Muscle of leg (tissue), 11 donors: ENCODE measurements around the gene ITIH2. TPM values are rescaled to one million over a fixed set of nuclear protein-coding genes. Genes with fewer than 3 reads are reported as not detected.
"Not testable (repeated sequence)": the region's sequence is repeated elsewhere in the genome, so short reads cannot be mapped to it uniquely, and the experiment has no call there.

ENCODE experiments used
- DNase-seq: peaks from one replicate; pipeline ENCODE4 v3.0.0; 2013
- H3K27ac ChIP-seq: one replicate; pipeline ENCODE4 v1.5.1; 2013; ENCODE audit warnings: mild to moderate bottlenecking, low read length, control low read depth
- H3K27me3 ChIP-seq: one replicate; pipeline ENCODE4 v1.6.1; 2013; ENCODE audit warnings: low read length; ENCODE audit not compliant: control insufficient read depth, insufficient read depth
- H3K36me3 ChIP-seq: one replicate; pipeline ENCODE4 v1.6.1; 2013; ENCODE audit warnings: low read length; ENCODE audit not compliant: control insufficient read depth, insufficient read depth
- H3K4me1 ChIP-seq: one replicate; pipeline ENCODE4 v1.6.1; 2013; ENCODE audit warnings: low read length; ENCODE audit not compliant: control insufficient read depth, insufficient read depth
- H3K4me3 ChIP-seq: one replicate; pipeline ENCODE4 v1.5.1; 2013; ENCODE audit warnings: low read length, control low read depth
- H3K9me3 ChIP-seq: replicated peaks from 2 replicates; pipeline ENCODE4 v1.6.1; 2013; ENCODE audit warnings: low read depth, low read length; ENCODE audit not compliant: control insufficient read depth
- WGBS: methylation state at CpG from one replicate; pipeline ENCODE4 v1.1.5; 2013; ENCODE audit warnings: missing lambda C conversion rate; ENCODE audit not compliant: insufficient coverage; 5-methylcytosine and 5-hydroxymethylcytosine counted together
- polyA plus RNA-seq, 8 donors: library from polyadenylated mRNA; unstranded; fragments of 120-200 nt; gene quantifications; one replicate each; pipeline versions ENCODE4 v1.2.1 to v1.2.3, GENCODE V29; 2013; ENCODE audit warnings: inconsistent platforms in 1 of 8, low replicate concordance in 1 of 8; ENCODE audit not compliant: insufficient read length in 8 of 8, insufficient read depth in 1 of 8
- total RNA-seq: library from RNA; stranded (reverse); fragments of 120-200 nt; gene quantifications from one replicate; pipeline ENCODE4 v1.2.4, GENCODE V29; 2013

Gene ITIH2
- total and polyA plus RNA-seq, 9 donors = 0.11 to 5.1 (median 0.19) TPM; not detected in 1

- H3K9me3 ChIP-seq = no peaks in the 10 kb centered on the region
- H3K4me3 ChIP-seq = no peak overlapping the region
- 85% methylated on average over 3 of the region's 5 CpGs for WGBS
- no peak for DNase-seq
- H3K4me1 ChIP-seq = no peaks in the 10 kb centered on the region
- no peaks in the 10 kb centered on the region for H3K36me3 ChIP-seq
- no peak overlapping the region for H3K27ac ChIP-seq
- H3K27me3 ChIP-seq = peaks cover 3% of the 10 kb centered on the region
These were observed 4.9 kb downstream of the ITIH2 start for GRCh38 chr10:7707858-7708622.

GRCh38 chr10:7708832-7709231, 5.7 kb downstream of the ITIH2 start:
- WGBS = no CpG with 5 or more reads among the region's 4 CpGs
- H3K4me3 ChIP-seq = no peak overlapping the region
- no peaks in the 10 kb centered on the region for H3K9me3 ChIP-seq
- H3K4me1 ChIP-seq = no peaks in the 10 kb centered on the region
- H3K27me3 ChIP-seq = peaks cover 3% of the 10 kb centered on the region
- no peak for DNase-seq
- no peak overlapping the region for H3K27ac ChIP-seq
- H3K36me3 ChIP-seq = no peaks in the 10 kb centered on the region

GRCh38 chr10:7710446-7710845, 7.3 kb downstream of the ITIH2 start:
- H3K27me3 ChIP-seq = peaks cover 3% of the 10 kb centered on the region
- WGBS = 60% methylated on average over 1 of the region's 1 CpG
- H3K9me3 ChIP-seq = no peaks in the 10 kb centered on the region
- H3K4me1 ChIP-seq = no peaks in the 10 kb centered on the region
- DNase-seq = no peak
- H3K27ac ChIP-seq = no peak overlapping the region
- no peaks in the 10 kb centered on the region for H3K36me3 ChIP-seq
- H3K4me3 ChIP-seq = no peak overlapping the region

- H3K4me3 ChIP-seq, H3K4me1 ChIP-seq, H3K36me3 ChIP-seq, DNase-seq, H3K9me3 ChIP-seq, H3K27ac ChIP-seq, H3K27me3 ChIP-seq: not testable (repeated sequence)
- WGBS = 100% methylated on average over 2 of the region's 5 CpGs
These were observed 8.0 kb downstream of the ITIH2 start for GRCh38 chr10:7711075-7711474.

- H3K27me3 ChIP-seq = peaks cover 3% of the 10 kb centered on the region
- WGBS = 85% methylated on average over 4 of the region's 7 CpGs
- H3K36me3 ChIP-seq = no peaks in the 10 kb centered on the region
- DNase-seq = no peak
- no peak overlapping the region for H3K27ac ChIP-seq
- H3K4me1 ChIP-seq = no peaks in the 10 kb centered on the region
- H3K4me3 ChIP-seq = no peak overlapping the region
- H3K9me3 ChIP-seq = no peaks in the 10 kb centered on the region
These were observed 12.4 kb downstream of the ITIH2 start for GRCh38 chr10:7715515-7715914.

GRCh38 chr10:7717767-7718166, 14.7 kb downstream of the ITIH2 start:
- Histone ChIP-seq H3K4me3 (no peak overlapping the region), H3K4me1 (no peaks in the 10 kb centered on the region), H3K36me3 (no peaks in the 10 kb centered on the region), H3K27me3 (peaks cover 3% of the 10 kb centered on the region), H3K9me3 (no peaks in the 10 kb centered on the region), H3K27ac (no peak overlapping the region)
- 81% methylated on average over 2 of the region's 5 CpGs for WGBS
- DNase-seq = no peak

GRCh38 chr10:7718685-7719084, 15.6 kb downstream of the ITIH2 start:
- 85% methylated on average over 1 of the region's 4 CpGs for WGBS
- DNase-seq = no peak

GRCh38 chr10:7720478-7720877, 17.4 kb downstream of the ITIH2 start:
- no peaks in the 10 kb centered on the region for H3K4me1 ChIP-seq
- no peak overlapping the region for H3K4me3 ChIP-seq
- no peak overlapping the region for H3K27ac ChIP-seq
- H3K9me3 ChIP-seq = no peaks in the 10 kb centered on the region
- 74% methylated on average over 8 of the region's 10 CpGs for WGBS
- H3K36me3 ChIP-seq = no peaks in the 10 kb centered on the region
- peaks cover 3% of the 10 kb centered on the region for H3K27me3 ChIP-seq
- no peak for DNase-seq

More at GRCh38 chr10:7718685-7719084, 15.6 kb downstream of the ITIH2 start:
- no peaks in the 10 kb centered on the region for H3K4me1 ChIP-seq
- H3K27ac ChIP-seq = no peak overlapping the region
- H3K36me3 ChIP-seq = no peaks in the 10 kb centered on the region
- H3K9me3 ChIP-seq = no peaks in the 10 kb centered on the region
- no peak overlapping the region for H3K4me3 ChIP-seq
- peaks cover 3% of the 10 kb centered on the region for H3K27me3 ChIP-seq

GRCh38 chr10:7722927-7723529, 19.9 kb downstream of the ITIH2 start:
- DNase-seq = no peak
- 90% methylated on average over 15 of the region's 18 CpGs for WGBS
- no peak overlapping the region for H3K27ac ChIP-seq
- H3K4me3 ChIP-seq = no peak overlapping the region
- no peaks in the 10 kb centered on the region for H3K36me3 ChIP-seq
- H3K9me3 ChIP-seq = no peaks in the 10 kb centered on the region
- peaks cover under 1% of the 10 kb centered on the region for H3K27me3 ChIP-seq
- H3K4me1 ChIP-seq = no peaks in the 10 kb centered on the region

GRCh38 chr10:7734821-7735220, 31.7 kb downstream of the ITIH2 start:
- no peak for DNase-seq
- Histone ChIP-seq H3K27ac (no peak overlapping the region), H3K4me1 (no peaks in the 10 kb centered on the region), H3K4me3 (no peak overlapping the region), H3K9me3 (no peaks in the 10 kb centered on the region), H3K36me3 (no peaks in the 10 kb centered on the region), H3K27me3 (no peaks in the 10 kb centered on the region)
- WGBS = 81% methylated on average over 10 of the region's 13 CpGs
